Mesothelial cell of epicardium (in vitro differentiated cells): Measurements from ENCODE around the gene CUX1. TPM values are rescaled to one million over a fixed set of nuclear protein-coding genes. Genes with fewer than 3 reads are reported as not detected.

Source experiments
- DNase-seq, 2 experiments: peaks; one replicate each; pipeline ENCODE4 v3.0.0; 2021; ENCODE audit warnings: low spot score in 2 of 2; ENCODE audit not compliant: unreplicated experiment in 2 of 2
- H3K27ac Mint-ChIP-seq: 2 replicates; pipeline ENCODE4 v1.8.0; 2021; ENCODE audit warnings: mixed read lengths
- H3K27me3 Mint-ChIP-seq: 2 replicates; pipeline ENCODE4 v1.8.0; 2021; ENCODE audit warnings: low read depth, mixed read lengths
- H3K36me3 Mint-ChIP-seq: 2 replicates; pipeline ENCODE4 v1.8.0; 2021; ENCODE audit warnings: mixed read lengths
- H3K4me1 Mint-ChIP-seq: 2 replicates; pipeline ENCODE4 v1.8.0; 2021; ENCODE audit warnings: mixed read lengths
- H3K4me3 Mint-ChIP-seq: 2 replicates; pipeline ENCODE4 v1.8.0; 2021; ENCODE audit warnings: mild to moderate bottlenecking, moderate library complexity, mixed read lengths
- H3K9me3 Mint-ChIP-seq: 2 replicates; pipeline ENCODE4 v1.8.0; 2021; ENCODE audit warnings: mixed read lengths
- CTCF ChIP-seq: fragments of 200-600 bp; sonication (generic); IDR thresholded peaks from one replicate; pipeline ENCODE4 v1.5.0; 2021; ENCODE audit warnings: antibody characterized with exemption; ENCODE audit not compliant: unreplicated experiment
- total RNA-seq: library from RNA; stranded (reverse); gene quantifications from 3 replicates; pipeline ENCODE4 v1.2.1, GENCODE V29; 2021

Gene CUX1
- total RNA-seq, 1 donor from 2014 or later = 158 TPM

DNA sequence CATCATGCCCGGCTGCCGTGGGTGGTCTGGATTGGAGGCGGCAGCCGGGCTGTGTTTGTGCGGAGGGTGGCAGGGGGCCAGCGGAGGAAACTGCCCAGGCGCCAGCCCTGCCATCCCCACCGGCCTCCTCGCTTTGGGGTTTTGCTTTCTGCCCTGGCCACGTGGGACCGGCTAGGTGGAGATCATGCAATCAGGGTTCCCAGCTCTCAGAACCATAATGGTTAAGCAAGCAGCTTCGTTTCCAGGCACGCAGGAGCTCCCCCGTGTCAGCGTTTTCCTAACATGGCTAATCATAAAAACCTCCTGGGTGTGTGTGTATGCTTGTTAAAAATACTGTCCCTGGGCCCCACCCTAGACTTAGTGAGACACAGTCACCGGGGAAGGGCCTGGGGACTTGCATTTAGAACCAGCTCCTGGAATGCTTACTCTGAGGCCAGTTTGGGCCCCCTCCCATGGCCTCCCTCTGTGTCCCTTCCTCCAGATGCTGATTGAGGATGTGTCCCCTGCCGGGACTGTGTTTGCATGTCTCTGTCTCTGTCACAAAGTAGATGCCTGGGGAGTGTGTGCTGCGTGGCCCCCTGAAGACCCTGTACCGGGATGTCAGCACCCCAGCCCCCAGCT, 119.3 kb downstream of the CUX1 start:
- TF ChIP-seq CTCF = no peak
- peaks cover 61% of the 10 kb centered on the region for H3K4me1 Mint-ChIP-seq
- H3K36me3 Mint-ChIP-seq = peaks cover 7% of the 10 kb centered on the region
- DNase-seq = no peak
- peaks cover 4% of the 10 kb centered on the region for H3K9me3 Mint-ChIP-seq
- H3K27me3 Mint-ChIP-seq = peaks cover 19% of the 10 kb centered on the region
- H3K27ac Mint-ChIP-seq = no peak overlapping the region
- H3K4me3 Mint-ChIP-seq = no peak overlapping the region

GRCh38 chr7:101937717-101938514, 120.5 kb downstream of the CUX1 start:
- peaks cover 56% of the 10 kb centered on the region for H3K4me1 Mint-ChIP-seq
- H3K27me3 Mint-ChIP-seq = peaks cover 19% of the 10 kb centered on the region
- H3K27ac Mint-ChIP-seq = no peak overlapping the region
- TF ChIP-seq CTCF = no peak
- H3K4me3 Mint-ChIP-seq = no peak overlapping the region
- peaks cover 4% of the 10 kb centered on the region for H3K9me3 Mint-ChIP-seq
- no peak for DNase-seq
- H3K36me3 Mint-ChIP-seq = peaks cover 7% of the 10 kb centered on the region

GRCh38 chr7:101939136-101939695, 121.8 kb downstream of the CUX1 start:
- Mint-ChIP-seq H3K27ac (no peak overlapping the region), H3K36me3 (peaks cover 7% of the 10 kb centered on the region), H3K9me3 (peaks cover 4% of the 10 kb centered on the region), H3K4me3 (no peak overlapping the region), H3K4me1 (peaks cover 43% of the 10 kb centered on the region), H3K27me3 (peaks cover 15% of the 10 kb centered on the region)
- TF ChIP-seq CTCF = no peak
- DNase-seq = no peak

GRCh38 chr7:101940151-101940550, 122.7 kb downstream of the CUX1 start:
- no peak for TF ChIP-seq CTCF
- Mint-ChIP-seq H3K4me3 (no peak overlapping the region), H3K36me3 (peaks cover 7% of the 10 kb centered on the region), H3K9me3 (peaks cover 4% of the 10 kb centered on the region), H3K27ac (no peak overlapping the region), H3K27me3 (peaks cover 7% of the 10 kb centered on the region), H3K4me1 (peaks cover 33% of the 10 kb centered on the region)
- DNase-seq = no peak

GRCh38 chr7:101940830-101941229, 123.4 kb downstream of the CUX1 start:
- peaks cover 33% of the 10 kb centered on the region for H3K4me1 Mint-ChIP-seq
- H3K4me3 Mint-ChIP-seq = no peak overlapping the region
- no peak for TF ChIP-seq CTCF
- H3K36me3 Mint-ChIP-seq = peaks cover 5% of the 10 kb centered on the region
- H3K9me3 Mint-ChIP-seq = peaks cover 4% of the 10 kb centered on the region
- no peak for DNase-seq
- peaks cover 4% of the 10 kb centered on the region for H3K27me3 Mint-ChIP-seq
- no peak overlapping the region for H3K27ac Mint-ChIP-seq
